SJSA1 (cell line): ENCODE measurements around the gene STYX. TPM values are rescaled to one million over a fixed set of nuclear protein-coding genes. Genes with fewer than 3 reads are reported as not detected.
"Not testable (repeated sequence)": the region's sequence is repeated elsewhere in the genome, so short reads cannot be mapped to it uniquely, and the experiment has no call there.

Source experiments
- DNase-seq, 2 experiments: peaks; one replicate each; pipeline ENCODE4 v3.0.0-alpha.2; 2015 to 2020; ENCODE audit warnings: low spot score in 2 of 2, low read depth in 1 of 2
- H3K27ac ChIP-seq: fragments of 250-450 bp; sonication (Bioruptor Pico); 2 replicates; pipeline ENCODE4 v1.5.1; 2020; ENCODE audit warnings: mild to moderate bottlenecking, moderate library complexity
- H3K27me3 ChIP-seq: fragments of 250-450 bp; sonication (Bioruptor Pico); replicated peaks from 2 replicates; pipeline ENCODE4 v1.5.1; 2020; ENCODE audit warnings: mild to moderate bottlenecking, moderate library complexity
- H3K36me3 ChIP-seq: fragments of 250-450 bp; sonication (Bioruptor Pico); 2 replicates; pipeline ENCODE4 v1.5.1; 2020; ENCODE audit warnings: mild to moderate bottlenecking
- H3K4me1 ChIP-seq: fragments of 250-450 bp; sonication (Bioruptor Pico); replicated peaks from 2 replicates; pipeline ENCODE4 v1.6.1; 2021; ENCODE audit warnings: mild to moderate bottlenecking
- H3K4me3 ChIP-seq: fragments of 250-450 bp; sonication (Bioruptor Pico); 2 replicates; pipeline ENCODE4 v1.5.1; 2020; ENCODE audit warnings: mild to moderate bottlenecking
- H3K9me3 ChIP-seq: fragments of 250-450 bp; sonication (Bioruptor Pico); replicated peaks from 2 replicates; pipeline ENCODE4 v1.5.1; 2020; ENCODE audit warnings: mild to moderate bottlenecking
- total RNA-seq: library from RNA; depleted of rRNA; stranded (reverse); fragments of >200 nt; shearing (Covaris generic); gene quantifications from 2 replicates; pipeline ENCODE4 v1.2.3, GENCODE V29; 2014

Gene STYX
- total RNA-seq, 1 experiment from 2014 or later = 14.8 TPM

DNA sequence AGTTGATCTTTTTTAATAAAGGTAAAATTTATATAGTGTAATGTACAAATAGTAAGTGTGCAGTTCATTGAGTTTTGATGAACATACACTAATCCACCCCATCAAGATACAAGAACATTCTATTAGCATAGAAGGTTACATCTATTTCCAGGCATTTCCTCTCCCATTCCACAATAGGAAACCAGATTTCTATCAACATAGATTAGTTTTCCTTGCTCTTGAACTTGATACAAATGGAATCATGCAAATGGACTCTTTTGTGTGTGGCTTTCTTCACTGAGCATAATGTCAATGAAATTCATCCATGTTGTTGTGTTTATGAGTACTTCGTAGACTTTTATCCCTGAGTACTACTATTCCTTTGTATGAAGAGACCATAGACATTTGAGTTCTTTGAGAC is 10.8 kb downstream of the STYX start:
- H3K36me3 ChIP-seq = peaks cover 4% of the 10 kb centered on the region; the same call in 1 of the 2 replicates
- DNase-seq = no peak
- H3K27me3 ChIP-seq = no peaks in the 10 kb centered on the region
- H3K9me3 ChIP-seq = no peaks in the 10 kb centered on the region
- H3K4me1 ChIP-seq = peaks cover 9% of the 10 kb centered on the region
- no peak overlapping the region for H3K27ac ChIP-seq
- H3K4me3 ChIP-seq = no peak overlapping the region

DNA sequence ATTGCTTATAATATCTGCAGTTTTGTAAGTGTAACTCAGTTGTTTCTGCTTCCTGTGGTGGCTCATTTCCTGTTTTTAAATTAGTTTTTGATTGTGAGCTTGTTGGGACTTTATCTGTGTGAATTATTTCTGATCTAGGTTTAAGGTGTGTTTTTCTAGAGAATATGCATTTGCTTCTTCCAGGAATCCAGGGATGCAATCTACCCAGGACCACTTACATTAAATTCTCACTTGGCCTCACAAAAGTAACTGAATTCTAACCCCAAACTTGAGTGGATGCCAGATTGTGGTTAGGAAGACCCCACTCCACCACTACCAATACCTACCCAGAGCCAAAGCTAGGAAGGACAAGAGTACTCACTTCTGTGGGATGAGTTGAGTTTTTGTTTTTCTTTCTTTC is 11.9 kb downstream of the STYX start:
- H3K4me1 ChIP-seq = peaks cover 9% of the 10 kb centered on the region
- H3K27me3 ChIP-seq = no peaks in the 10 kb centered on the region
- no peak overlapping the region for H3K27ac ChIP-seq
- DNase-seq = no peak
- no peak overlapping the region for H3K4me3 ChIP-seq
- peaks cover 7% of the 10 kb centered on the region for H3K36me3 ChIP-seq
- H3K9me3 ChIP-seq = no peaks in the 10 kb centered on the region

DNA sequence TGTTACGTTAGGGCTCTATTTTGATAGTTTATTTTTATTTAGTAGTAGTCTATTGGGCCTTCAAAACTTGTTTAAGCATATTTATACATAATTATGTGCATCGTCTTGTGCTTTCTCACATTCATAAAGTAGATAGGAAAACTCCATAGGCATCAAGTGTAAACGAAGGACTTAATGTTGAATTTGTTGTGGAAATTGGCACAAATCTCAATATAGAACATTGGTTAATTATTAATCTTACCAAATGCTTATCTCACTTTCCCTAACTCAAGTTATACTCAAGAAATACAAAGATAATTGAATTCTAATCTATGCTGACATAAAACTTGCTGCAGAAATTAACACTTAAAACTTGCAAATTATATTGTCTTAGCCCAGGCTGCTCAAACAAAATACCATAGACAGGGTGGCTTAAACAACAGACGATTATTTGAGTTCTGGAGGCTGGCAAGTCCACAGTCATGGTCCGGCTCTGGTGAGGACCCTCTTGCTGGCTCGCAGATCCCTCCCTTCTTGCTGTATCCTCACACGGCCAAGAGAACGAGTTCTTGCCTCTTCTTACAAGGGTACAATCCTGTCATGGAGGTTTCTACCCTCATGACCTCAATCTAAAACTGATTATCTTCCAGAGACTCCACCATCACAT is 18.8 kb downstream of the STYX start:
- H3K9me3 ChIP-seq = no peaks in the 10 kb centered on the region
- DNase-seq = no peak
- no peak overlapping the region for H3K27ac ChIP-seq
- H3K4me3 ChIP-seq = no peak overlapping the region
- H3K4me1 ChIP-seq = no peaks in the 10 kb centered on the region
- H3K36me3 ChIP-seq = peaks cover 16% of the 10 kb centered on the region
- no peaks in the 10 kb centered on the region for H3K27me3 ChIP-seq

DNA sequence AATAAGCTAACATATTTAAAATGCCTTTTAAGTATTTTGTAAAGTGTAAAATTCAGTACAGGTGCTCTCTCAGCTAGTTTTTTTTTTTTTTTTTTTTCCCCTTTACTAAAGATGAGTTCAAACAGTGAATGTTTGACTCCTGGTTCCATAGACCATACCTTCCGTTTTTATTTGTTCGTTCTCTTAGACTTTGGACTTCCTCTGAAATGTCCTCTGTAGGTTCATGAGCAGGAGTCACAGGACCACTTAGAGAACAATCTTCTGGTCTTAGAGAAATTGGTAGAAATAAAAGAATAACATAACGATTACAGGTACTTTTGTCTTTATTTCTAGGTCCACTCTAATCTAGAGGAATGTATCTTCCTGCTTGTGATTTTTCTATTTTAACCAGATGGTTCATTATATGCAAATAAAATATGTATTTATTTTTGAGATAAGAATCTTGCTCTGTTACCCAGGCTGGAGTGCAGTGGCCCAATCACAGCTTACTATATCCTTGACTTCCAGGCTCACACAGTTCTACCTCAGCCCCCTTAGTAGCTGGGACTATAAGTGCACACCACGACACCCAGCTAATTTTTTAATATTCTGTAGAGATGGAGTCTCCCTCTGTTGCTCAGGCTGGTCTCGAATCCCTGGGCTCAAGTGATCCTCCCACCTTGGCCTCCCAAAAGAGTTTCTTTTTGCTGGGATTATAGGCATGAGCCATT is 25.8 kb downstream of the STYX start:
- Histone ChIP-seq H3K4me3 (no peak overlapping the region), H3K27me3 (no peaks in the 10 kb centered on the region)

DNA sequence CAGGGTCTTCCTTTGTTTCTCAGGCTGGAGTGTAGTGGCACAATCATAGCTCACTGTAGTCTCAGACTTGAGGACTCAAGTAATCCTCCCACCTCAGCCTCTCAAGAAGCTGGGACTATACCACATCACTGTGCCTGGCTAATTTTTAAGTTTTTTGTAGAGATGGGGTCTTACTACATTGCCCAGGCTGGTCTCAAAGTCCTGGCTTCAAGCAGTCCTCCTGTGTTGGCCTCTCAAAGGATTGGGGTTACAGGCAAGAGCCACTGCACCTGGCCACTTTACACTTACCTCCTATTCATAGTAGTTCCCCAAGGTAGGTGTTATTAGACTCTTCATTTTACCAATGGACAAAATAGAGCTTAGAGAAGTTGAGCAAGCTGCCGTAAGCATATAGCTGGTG is 29.2 kb downstream of the STYX start:
- Histone ChIP-seq H3K9me3 (no peaks in the 10 kb centered on the region), H3K27ac (no peak overlapping the region), H3K4me3 (no peak overlapping the region), H3K4me1 (no peaks in the 10 kb centered on the region), H3K36me3 (peaks cover 15% of the 10 kb centered on the region), H3K27me3 (no peaks in the 10 kb centered on the region)
- DNase-seq = no peak

More for the DNA sequence above, 25.8 kb downstream of the STYX start:
- no peaks in the 10 kb centered on the region for H3K9me3 ChIP-seq
- H3K4me1 ChIP-seq = no peaks in the 10 kb centered on the region
- peaks cover 12% of the 10 kb centered on the region for H3K36me3 ChIP-seq
- no peak for DNase-seq
- no peak overlapping the region for H3K27ac ChIP-seq

DNA sequence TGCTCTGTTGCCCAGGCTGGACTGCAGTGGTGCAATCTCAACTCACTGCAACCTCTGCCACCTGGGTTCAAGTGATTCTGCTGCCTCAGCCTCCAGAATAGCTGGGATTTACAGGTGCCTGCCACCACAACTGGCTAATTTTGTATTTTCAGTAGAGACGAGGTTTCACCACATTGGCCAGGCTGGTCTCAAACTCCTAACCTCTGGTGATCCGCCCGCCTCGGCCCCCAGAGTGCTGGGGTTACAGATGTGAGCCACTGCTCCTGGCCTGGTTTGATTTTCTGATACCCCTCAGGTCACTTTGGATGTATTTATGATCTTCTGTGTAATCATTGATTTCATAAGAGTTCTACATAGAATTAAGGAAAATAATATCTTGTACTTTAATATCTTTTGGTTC is 33.0 kb downstream of the STYX start:
- not testable (repeated sequence) for H3K9me3 ChIP-seq, H3K4me1 ChIP-seq, H3K4me3 ChIP-seq, DNase-seq, H3K27me3 ChIP-seq, H3K27ac ChIP-seq
- H3K36me3 ChIP-seq = peaks cover 15% of the 10 kb centered on the region

DNA sequence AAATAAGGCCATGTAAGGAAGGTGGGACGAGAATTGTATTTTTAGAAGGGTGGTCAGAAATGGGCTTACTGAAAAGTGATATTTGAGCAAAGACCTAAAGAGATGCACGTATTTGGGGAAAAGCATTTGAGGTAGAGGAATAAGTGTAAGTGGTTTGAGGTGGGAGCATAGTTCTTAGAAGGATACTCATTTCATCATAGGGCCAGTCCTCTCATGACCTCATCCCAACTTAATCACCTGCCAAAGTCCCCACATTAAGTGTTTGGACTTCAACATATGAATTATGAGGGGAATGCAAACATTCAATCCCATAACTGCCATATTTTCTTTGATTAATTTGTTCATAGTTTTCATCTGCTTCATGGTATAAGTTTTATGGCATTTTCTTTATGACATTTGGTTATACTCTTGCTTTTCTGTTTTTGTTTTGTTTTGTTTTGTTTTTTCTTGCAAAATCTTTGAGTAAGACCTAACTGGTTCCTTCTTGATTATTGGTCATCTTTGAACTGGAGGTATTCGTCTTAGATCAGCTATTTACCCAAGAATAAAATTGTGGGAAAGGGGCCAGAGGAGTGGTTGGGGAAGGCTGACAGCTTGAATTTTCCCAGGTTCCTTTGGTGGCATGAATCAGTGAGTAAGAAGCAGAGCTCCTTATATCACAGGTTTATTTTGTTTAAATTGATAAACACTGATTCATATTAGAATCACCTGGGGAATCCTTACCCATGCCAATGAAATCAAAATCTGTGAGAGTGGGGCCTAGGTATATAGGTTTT is 37.3 kb downstream of the STYX start:
- no peaks in the 10 kb centered on the region for H3K9me3 ChIP-seq
- H3K36me3 ChIP-seq = peaks cover 13% of the 10 kb centered on the region
- DNase-seq = no peak

DNA sequence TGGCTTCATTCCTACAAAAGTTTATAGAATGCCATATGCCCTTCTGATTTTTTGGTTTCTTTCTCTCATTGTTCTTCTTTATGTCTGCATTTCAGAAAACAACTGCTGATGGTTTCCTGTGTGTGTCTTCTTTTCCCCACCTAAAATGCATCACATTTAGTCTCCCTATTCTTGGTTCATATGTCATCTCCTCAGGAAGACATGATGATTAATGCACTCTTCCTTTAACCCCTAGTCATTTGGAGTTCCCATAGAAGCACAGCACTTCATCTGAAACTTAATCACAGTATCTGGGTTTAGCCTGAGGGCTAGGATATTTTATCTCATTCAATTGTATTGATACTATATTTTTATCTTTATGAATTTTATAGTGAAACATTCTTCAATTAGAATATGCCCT is 39.9 kb downstream of the STYX start:
- H3K36me3 ChIP-seq = peaks cover 25% of the 10 kb centered on the region
- H3K4me3 ChIP-seq = no peak overlapping the region
- H3K9me3 ChIP-seq = no peaks in the 10 kb centered on the region
- DNase-seq = no peak
- H3K4me1 ChIP-seq = no peaks in the 10 kb centered on the region
- no peaks in the 10 kb centered on the region for H3K27me3 ChIP-seq
- H3K27ac ChIP-seq = no peak overlapping the region

More for the DNA sequence above, 37.3 kb downstream of the STYX start:
- Histone ChIP-seq H3K4me3 (no peak overlapping the region), H3K4me1 (no peaks in the 10 kb centered on the region), H3K27ac (no peak overlapping the region), H3K27me3 (no peaks in the 10 kb centered on the region)

DNA sequence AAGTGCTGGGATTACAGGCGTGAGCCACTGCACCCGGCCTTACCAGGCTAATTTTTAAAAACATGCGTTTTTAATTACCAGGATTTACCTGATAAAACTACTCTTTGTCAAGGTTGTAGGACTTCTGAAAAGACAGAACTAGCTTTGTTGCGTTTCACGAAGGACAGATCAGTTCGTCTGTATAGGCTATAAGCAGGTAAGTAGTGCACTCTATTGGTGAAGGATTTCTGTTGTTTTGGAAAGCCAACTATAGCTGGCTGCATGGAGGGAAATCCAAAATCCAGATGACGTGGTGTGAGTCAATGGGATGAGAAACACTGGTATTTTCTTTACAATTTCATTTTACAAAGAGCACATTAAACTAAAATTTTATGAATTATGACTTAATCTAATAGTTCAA is 46.9 kb downstream of the STYX start:
- Histone ChIP-seq H3K9me3 (no peaks in the 10 kb centered on the region), H3K4me3 (no peak overlapping the region), H3K27ac (no peak overlapping the region), H3K36me3 (peaks cover 64% of the 10 kb centered on the region), H3K27me3 (no peaks in the 10 kb centered on the region), H3K4me1 (no peaks in the 10 kb centered on the region)
- DNase-seq = no peak

DNA sequence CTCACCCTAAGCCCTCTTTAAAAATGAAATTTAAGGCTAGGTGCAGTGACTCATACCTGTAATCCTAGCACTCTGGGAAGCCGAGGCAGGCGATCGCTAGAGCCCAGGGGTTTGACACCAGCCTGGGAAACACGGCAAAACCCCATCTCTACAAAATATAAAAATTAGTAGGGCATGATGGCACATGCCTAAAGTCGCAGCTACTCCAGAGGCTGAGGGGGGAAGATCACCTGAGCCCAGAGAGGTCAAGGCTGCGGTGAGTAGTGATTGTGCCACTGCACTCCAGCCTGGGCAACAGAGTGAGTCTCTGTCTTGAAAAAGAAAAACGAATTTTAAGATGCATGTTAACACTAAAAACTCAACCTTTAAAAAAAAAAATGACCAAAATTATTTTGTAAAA is 48.7 kb downstream of the STYX start:
- Histone ChIP-seq H3K36me3 (peaks cover 65% of the 10 kb centered on the region), H3K4me3 (no peak overlapping the region), H3K9me3 (no peaks in the 10 kb centered on the region), H3K27me3 (no peaks in the 10 kb centered on the region), H3K27ac (no peak overlapping the region), H3K4me1 (no peaks in the 10 kb centered on the region)
- no peak for DNase-seq

DNA sequence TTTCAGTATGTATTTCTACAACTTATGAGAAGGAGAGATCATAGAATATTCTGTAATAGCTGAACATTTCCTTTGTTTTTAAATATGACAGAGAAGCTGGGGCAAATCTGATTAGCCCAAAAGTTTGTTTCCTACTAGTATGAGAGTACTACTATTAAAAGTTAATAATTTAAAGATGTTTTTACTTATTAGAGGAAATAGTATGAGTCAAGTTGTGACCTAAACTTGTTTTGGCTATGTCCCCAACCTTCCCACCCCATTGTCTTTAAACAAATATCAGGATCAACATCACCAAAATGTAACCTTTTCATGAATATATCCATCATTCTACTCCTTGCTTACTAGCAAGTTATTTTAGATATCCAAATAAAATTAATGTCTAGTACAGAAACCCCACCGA is 50.9 kb downstream of the STYX start:
- Histone ChIP-seq H3K27ac (no peak overlapping the region), H3K4me1 (no peaks in the 10 kb centered on the region), H3K9me3 (no peaks in the 10 kb centered on the region), H3K27me3 (no peaks in the 10 kb centered on the region), H3K36me3 (peaks cover 58% of the 10 kb centered on the region), H3K4me3 (no peak overlapping the region)
- no peak for DNase-seq

DNA sequence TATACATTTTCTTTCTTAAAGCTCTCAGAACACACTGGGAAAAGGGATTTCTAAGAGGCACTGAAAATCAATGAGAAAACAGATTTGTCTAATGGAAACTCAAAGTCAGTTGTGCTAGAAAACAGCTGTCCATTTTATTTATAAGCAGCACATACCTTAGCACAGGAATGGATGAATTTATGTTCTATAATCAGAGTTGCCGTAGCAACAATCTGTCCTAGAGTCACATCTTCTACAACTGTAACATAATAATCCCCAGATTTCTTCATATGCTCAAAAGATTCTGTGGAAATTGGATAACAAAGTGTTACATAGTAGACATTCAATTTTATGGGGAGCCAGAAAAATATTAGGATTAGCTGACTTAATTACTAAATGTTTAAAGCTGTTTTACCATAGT is 51.7 kb downstream of the STYX start:
- Histone ChIP-seq H3K36me3 (peaks cover 53% of the 10 kb centered on the region), H3K27me3 (no peaks in the 10 kb centered on the region), H3K4me3 (no peak overlapping the region), H3K4me1 (no peaks in the 10 kb centered on the region), H3K9me3 (no peaks in the 10 kb centered on the region), H3K27ac (no peak overlapping the region)
- DNase-seq = no peak

DNA sequence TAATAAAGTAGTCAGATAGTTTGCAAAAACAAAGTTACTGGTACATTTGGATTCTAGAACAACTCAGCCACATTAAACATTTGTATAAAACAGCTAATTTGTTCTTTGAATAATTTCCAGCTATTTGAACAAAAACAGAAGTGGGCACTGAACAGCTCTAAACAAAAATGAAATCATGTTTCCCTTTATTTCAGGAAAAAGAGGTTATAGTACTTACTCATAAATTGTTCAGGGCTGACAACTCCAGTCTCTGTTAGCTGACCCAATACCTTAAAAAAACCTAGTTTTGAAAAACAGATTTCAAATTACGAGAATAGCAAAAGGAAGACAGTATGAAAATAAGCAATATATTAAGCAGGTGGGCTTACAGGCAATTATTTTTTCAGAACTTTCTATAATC is 53.2 kb downstream of the STYX start:
- no peak overlapping the region for H3K27ac ChIP-seq
- no peaks in the 10 kb centered on the region for H3K9me3 ChIP-seq
- no peaks in the 10 kb centered on the region for H3K27me3 ChIP-seq
- H3K4me3 ChIP-seq = no peak overlapping the region
- DNase-seq = no peak
- no peaks in the 10 kb centered on the region for H3K4me1 ChIP-seq
- peaks cover 48% of the 10 kb centered on the region for H3K36me3 ChIP-seq

DNA sequence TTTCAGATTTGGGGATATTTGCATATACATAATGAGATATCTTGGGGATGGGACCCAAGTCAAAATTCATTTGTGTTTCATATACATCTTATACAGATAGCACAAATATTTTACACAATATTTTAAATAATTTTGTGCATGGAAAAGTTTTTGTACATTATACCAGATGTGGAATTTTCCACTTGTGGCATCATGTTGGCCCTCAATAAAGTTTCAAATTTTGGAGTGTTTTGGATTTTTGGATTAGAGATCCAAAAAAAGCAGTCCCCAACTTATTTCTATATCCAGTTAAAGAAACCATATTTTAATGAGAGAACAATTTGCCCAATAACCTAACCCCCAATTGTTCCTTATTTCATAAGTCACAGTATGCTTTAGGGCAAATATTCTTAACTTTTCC is 56.9 kb downstream of the STYX start:
- no peaks in the 10 kb centered on the region for H3K27me3 ChIP-seq
- DNase-seq = no peak
- no peaks in the 10 kb centered on the region for H3K9me3 ChIP-seq
- no peaks in the 10 kb centered on the region; the same call in 1 of the 2 replicates for H3K4me1 ChIP-seq
- no peak overlapping the region for H3K27ac ChIP-seq
- H3K4me3 ChIP-seq = no peak overlapping the region
- peaks cover 19% of the 10 kb centered on the region for H3K36me3 ChIP-seq
